Endothelial cell (in vitro differentiated cells): Measurements from ENCODE around the gene PRMT9. TPM values are rescaled to one million over a fixed set of nuclear protein-coding genes. Genes with fewer than 3 reads are reported as not detected.
A peak's percentile ranks its signal among the peaks of the same experiment; 100 is the strongest.

Experiments used
- DNase-seq: peaks from one replicate; pipeline ENCODE4 v3.0.0; 2021; ENCODE audit warnings: low spot score
- H3K27ac Mint-ChIP-seq: one replicate; pipeline ENCODE4 v1.8.0; 2021; ENCODE audit warnings: mixed read lengths, inconsistent platforms; ENCODE audit not compliant: unreplicated experiment
- H3K27me3 Mint-ChIP-seq: one replicate; pipeline ENCODE4 v1.8.0; 2021; ENCODE audit warnings: mild to moderate bottlenecking, moderate library complexity, mixed read lengths, inconsistent platforms; ENCODE audit not compliant: unreplicated experiment
- H3K36me3 Mint-ChIP-seq: one replicate; pipeline ENCODE4 v1.8.0; 2021; ENCODE audit warnings: mild to moderate bottlenecking, low read depth, mixed read lengths, inconsistent platforms; ENCODE audit not compliant: unreplicated experiment
- H3K4me1 Mint-ChIP-seq: one replicate; pipeline ENCODE4 v1.8.0; 2021; ENCODE audit warnings: mild to moderate bottlenecking, mixed read lengths, inconsistent platforms; ENCODE audit not compliant: unreplicated experiment
- H3K4me3 Mint-ChIP-seq: one replicate; pipeline ENCODE4 v1.8.0; 2021; ENCODE audit warnings: mild to moderate bottlenecking, mixed read lengths, inconsistent platforms; ENCODE audit not compliant: unreplicated experiment
- H3K9me3 Mint-ChIP-seq: one replicate; pipeline ENCODE4 v1.8.0; 2021; ENCODE audit warnings: mixed read lengths, inconsistent platforms; ENCODE audit not compliant: unreplicated experiment
- CTCF ChIP-seq: fragments of 200-600 bp; sonication (generic); IDR thresholded peaks from one replicate; pipeline ENCODE4 v1.5.0; 2021; ENCODE audit warnings: antibody characterized with exemption; ENCODE audit not compliant: unreplicated experiment
- total RNA-seq: library from RNA; stranded (reverse); fragmentation: NEBNext Ultra II Directional; extraction: Animal tissue kit (Norgen Biotek cat#: 25700); gene quantifications from one replicate; pipeline ENCODE4 v1.2.1, GENCODE V29; 2021; ENCODE audit not compliant: unreplicated experiment

The PRMT9 gene
- total RNA-seq, 1 donor from 2014 or later, result 8.3 TPM

- no peak for TF ChIP-seq CTCF
Measured at GRCh38 chr4:147626903-147627302, 57.1 kb downstream of the PRMT9 start.

GRCh38 chr4:147625733-147626132 is 58.2 kb downstream of the PRMT9 start:
- no peak for TF ChIP-seq CTCF
- Mint-ChIP-seq H3K27me3 (no peaks in the 10 kb centered on the region), H3K4me3 (no peak overlapping the region), H3K36me3 (peaks cover 20% of the 10 kb centered on the region), H3K9me3 (no peaks in the 10 kb centered on the region), H3K27ac (no peak overlapping the region), H3K4me1 (no peaks in the 10 kb centered on the region)
- no peak for DNase-seq

More at GRCh38 chr4:147626903-147627302, 57.1 kb downstream of the PRMT9 start:
- H3K36me3 Mint-ChIP-seq, result peaks cover 20% of the 10 kb centered on the region
- H3K27me3 Mint-ChIP-seq, result no peaks in the 10 kb centered on the region
- H3K4me1 Mint-ChIP-seq, result no peaks in the 10 kb centered on the region
- DNase-seq, result no peak
- no peak overlapping the region for H3K4me3 Mint-ChIP-seq
- no peak overlapping the region for H3K27ac Mint-ChIP-seq
- H3K9me3 Mint-ChIP-seq, result no peaks in the 10 kb centered on the region

GRCh38 chr4:147620315-147620714 is 63.6 kb downstream of the PRMT9 start:
- Mint-ChIP-seq H3K27ac (no peak overlapping the region), H3K27me3 (peaks cover 2% of the 10 kb centered on the region), H3K36me3 (peaks cover 5% of the 10 kb centered on the region), H3K4me1 (peaks cover 21% of the 10 kb centered on the region), H3K9me3 (no peaks in the 10 kb centered on the region), H3K4me3 (no peak overlapping the region)
- no peak for DNase-seq
- TF ChIP-seq CTCF, result no peak

DNA sequence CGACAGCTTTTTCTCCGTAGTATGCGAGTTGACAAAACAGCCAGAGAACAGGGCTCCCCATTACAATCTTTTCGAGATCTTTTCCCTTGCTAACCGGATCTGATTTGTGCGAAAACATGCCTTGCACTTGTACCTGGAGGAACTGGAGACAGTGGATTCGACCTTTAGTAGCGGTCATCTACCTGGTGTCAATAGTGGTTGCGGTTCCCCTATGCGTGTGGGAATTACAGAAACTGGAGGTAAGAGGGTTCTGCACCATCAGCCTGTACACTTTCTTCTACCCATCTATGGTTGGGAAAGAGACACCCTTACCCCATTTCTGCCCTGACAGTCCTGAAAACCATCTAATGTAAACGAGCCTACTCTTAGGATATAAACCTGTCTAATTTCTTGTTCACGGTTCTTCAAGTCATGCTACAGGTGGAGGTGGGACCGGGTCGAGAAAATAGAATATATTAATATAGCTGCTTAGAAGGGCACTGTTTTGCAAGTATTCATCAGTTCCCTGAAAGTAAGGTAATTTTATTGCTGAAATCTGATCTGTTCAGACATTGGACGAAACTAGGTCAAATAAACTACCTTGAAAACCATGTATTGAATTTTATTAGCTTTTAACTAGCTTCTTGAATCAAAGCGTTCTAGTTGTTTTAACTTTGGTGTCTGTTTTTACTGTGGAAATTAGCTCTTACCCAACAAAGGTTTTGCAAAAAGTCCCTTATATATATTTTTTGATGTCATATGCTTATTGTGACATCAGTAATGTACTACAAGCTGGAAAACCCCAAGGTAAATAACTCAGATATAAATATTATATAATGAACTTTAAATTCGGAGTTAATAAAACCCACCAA is 65.9 kb downstream of the PRMT9 start:
- Mint-ChIP-seq H3K4me1 (peaks cover 21% of the 10 kb centered on the region), H3K27ac (peak overlapping the region; percentile 98), H3K9me3 (no peaks in the 10 kb centered on the region), H3K36me3 (peaks cover 3% of the 10 kb centered on the region), H3K4me3 (peak overlapping the region; percentile 100), H3K27me3 (peaks cover 2% of the 10 kb centered on the region)
- DNase-seq, result no peak
- TF ChIP-seq CTCF, result no peak

GRCh38 chr4:147617173-147617840 is 66.7 kb downstream of the PRMT9 start, which contains the start of gene TMEM184C:
Gene TMEM184C, plus strand, starts transcription at chr4:147617397. Its CDS starts 560 bp downstream, at chr4:147617957.
- peak within 1 kb of the TSS; percentile 100 for H3K4me3 Mint-ChIP-seq
- H3K36me3 Mint-ChIP-seq, result peaks cover 3% of the 10 kb centered on the region
- peaks cover 2% of the 10 kb centered on the region for H3K27me3 Mint-ChIP-seq
- H3K9me3 Mint-ChIP-seq, result no peaks in the 10 kb centered on the region
- peak; percentile 95 for DNase-seq
- peak within 1 kb of the TSS; percentile 98 for H3K27ac Mint-ChIP-seq
- H3K4me1 Mint-ChIP-seq, result peaks cover 21% of the 10 kb centered on the region
- TF ChIP-seq CTCF, result no peak
